DMS114 treated with DMSO at 0.1 percent for 48 hours (cell line): Measurements from ENCODE around the gene PRKCD.

Experiments
- DNase-seq: peaks from one replicate; lab custom pipeline; 2025; ENCODE audit not compliant: unreplicated experiment; lab: John Stamatoyannopoulos, UW

Gene PRKCD

GRCh38 chr3:53230789-53231188, 69.8 kb downstream of the PRKCD start:
- DNase-seq = no peak

DNA sequence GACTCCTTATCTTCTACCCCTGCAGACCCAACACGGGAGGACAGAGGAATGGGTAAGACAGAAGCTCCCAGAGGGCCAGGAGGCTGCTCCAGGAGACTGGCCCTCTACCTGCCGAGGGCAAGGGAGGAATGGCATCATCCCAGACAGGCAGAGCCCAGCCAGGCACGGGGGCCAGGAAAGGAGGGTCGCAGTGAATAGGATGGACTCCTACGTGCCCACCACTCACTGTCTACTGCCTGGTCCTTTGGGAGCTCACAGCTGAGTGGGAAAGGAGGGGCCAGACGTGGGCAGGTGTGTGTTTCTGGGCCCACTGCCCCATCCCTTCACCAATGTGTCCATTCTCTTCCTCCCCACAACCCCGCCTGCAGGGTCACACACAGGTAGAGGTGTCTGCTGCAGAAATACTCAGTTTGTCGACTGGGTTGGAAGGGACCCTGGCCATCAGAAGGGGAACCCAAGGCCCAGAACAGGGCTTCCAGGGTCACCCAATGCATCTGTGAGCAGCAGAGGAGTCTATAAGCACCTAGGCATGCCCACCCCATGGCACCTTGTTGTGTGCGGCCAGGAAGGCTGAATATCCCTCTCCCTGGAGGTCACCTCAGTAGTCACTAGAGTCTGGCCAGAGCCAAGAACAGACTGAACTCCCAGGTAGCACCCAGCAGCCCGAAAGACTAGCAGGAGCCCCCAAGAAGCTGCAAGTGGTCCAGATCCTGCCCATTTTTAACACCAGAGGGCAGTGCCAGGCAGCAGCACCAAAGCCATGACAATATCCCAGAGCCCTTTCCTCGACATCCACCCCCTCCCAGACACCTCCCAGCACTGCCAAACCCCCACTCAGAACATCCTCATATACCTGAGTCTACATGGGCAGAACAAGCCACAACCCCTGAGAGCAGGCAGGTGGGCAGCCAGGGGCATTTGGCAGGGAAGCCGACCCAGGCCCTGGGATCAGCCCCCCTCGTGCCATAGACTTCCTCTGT, 70.8 kb downstream of the PRKCD start:
- no peak for DNase-seq

- DNase-seq = no peak
These were observed 71.8 kb downstream of the PRKCD start for GRCh38 chr3:53232641-53233377.

- no peak for DNase-seq
These were observed 73.3 kb downstream of the PRKCD start for GRCh38 chr3:53234130-53234840.

GRCh38 chr3:53234841-53235232, 73.8 kb downstream of the PRKCD start:
- DNase-seq = no peak

DNA sequence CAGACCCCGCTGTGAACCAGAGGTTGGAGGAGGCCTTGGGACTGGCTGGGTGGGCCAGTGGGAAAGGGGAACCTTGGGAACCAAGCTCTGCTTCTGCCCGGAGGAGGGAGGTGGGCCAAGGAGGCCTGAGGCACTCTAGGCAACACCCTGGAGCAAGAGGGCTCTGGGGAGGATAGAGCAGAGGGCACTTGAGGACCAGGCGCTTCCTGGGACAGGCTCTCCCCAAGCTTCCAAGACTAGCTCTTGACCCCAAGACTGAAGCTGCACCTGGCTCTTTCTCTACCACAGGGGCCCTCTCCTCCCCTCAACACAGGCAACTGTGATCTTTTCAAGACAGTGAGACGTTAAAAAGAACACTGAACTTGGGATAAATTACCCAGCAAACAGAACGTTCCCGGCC, 74.5 kb downstream of the PRKCD start:
- no peak for DNase-seq

DNA sequence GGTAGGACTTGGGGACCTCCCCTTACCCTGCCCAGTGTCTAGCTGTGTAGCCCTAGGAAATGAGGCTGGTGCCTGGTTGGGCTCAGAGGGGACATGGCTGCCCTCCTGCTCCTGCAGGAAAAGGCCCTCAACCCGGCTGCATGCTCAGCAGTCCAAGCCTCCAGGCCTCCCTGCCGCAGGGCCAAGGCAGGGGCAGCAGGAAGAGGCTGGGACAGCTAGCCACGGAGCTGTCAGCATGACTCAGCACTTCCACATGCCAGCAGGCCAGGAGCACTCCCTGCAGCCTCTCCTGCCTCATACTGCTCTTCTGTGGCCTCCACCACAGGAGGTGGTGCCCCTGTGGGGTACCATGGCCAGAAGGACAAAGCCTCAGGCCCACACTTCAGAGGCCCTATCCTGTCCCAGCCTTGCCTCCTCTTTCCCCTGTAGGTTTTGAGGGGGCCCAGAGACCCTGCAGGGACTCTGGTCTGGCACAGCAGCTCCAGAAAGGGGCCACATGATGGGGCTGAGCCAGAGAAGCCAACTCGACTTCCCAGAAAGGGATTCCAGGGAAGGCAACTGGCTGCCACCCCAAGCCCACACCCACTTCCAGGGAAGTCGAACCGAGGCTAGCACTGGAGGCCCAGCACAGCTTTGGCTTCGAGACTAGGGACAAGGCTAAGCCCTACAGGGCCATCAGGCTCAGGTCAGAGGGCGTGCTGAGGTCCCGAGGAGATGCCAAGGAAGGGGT, 75.3 kb downstream of the PRKCD start:
- no peak for DNase-seq

DNA sequence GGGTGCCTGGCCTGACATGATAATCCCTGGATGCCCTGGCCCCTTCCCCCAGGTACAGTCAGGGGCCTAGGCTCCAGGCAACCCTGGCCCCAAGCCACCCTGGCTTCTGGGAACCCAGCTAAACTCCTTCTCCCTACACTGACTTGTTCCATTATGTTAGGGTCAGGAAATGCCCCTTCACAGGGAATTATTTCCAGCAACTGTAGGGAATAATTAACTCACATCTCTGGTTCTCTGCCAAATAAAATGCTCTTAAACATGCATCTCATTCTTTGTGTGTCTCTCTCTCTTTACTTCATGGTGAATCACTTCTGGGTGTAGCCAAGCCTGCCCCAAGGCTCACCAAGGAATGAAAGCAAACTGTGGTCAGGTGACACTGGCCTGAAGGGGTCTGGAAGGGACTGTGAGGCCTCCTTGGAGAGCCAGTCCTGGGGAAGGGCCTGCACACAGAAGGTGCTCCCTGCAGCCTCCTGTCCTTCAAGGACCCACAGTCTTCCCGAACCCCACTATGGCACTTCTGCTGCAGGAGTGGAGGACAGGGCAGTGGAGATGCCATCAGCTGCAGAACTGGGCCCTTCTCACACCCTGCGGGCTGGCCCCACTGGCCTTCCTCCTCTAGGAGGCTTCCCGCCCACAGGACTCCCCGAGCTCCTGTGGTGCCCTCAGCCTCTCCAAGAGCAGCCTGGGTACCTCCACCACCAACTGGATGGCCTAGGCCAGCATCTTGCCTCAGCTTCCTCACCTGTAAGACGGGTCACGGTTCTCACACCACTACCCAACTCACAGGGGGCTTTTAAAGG, 77.2 kb downstream of the PRKCD start:
- DNase-seq = no peak

- no peak for DNase-seq
These were observed 77.9 kb downstream of the PRKCD start for GRCh38 chr3:53238886-53239285.

GRCh38 chr3:53239800-53240199, 78.8 kb downstream of the PRKCD start:
- no peak for DNase-seq

DNA sequence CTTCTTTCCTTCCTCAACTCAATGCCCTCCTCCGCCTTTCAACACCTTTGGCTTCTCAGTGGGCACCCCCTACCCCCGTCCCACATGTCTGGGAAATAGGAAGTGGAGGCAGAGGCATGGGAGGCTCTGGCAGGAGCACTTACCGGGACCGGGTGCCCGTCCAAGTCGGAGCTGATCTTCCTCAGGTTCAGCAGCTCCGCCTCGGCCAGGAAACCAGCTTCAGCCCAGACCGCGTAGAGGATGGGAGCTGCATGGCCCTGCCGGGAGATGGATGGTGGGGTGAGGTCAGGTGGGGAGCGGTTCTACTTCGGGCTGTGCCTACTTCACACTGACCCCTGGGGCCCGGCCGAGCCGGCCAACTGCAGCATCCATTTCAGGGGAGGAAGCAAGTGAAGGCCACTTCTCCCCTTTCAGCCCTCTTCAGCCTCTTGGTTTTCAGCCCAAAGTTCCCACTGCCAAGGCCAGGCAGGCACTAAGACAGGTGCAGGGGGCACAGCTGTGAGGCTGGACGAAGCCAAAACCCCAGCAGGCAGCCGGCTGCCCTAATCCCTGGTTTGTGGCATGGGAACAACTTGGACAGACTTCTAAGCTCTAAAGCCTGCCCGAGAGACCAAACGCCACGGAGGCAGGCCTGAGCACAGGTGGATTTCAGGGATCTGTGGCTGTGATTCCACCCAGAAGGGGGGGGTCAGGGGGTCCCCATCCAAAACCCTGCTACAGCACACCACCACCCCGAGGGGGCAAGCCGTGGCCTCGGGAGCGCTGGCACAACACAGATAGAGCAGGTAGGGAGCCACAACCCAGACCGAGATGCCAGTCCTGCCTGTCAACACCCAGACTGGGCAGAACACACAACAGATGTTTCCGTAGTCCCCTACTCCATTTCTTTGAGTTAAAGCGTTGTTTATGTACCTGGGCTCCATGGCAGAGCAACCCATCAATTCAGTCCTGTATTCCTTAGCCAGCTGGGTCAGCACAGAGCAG, 80.3 kb downstream of the PRKCD start:
- no peak for DNase-seq

- no peak for DNase-seq
These were observed 81.1 kb downstream of the PRKCD start for GRCh38 chr3:53242155-53242554.
